ENCODE measurements around the gene INO80C.

DNA sequence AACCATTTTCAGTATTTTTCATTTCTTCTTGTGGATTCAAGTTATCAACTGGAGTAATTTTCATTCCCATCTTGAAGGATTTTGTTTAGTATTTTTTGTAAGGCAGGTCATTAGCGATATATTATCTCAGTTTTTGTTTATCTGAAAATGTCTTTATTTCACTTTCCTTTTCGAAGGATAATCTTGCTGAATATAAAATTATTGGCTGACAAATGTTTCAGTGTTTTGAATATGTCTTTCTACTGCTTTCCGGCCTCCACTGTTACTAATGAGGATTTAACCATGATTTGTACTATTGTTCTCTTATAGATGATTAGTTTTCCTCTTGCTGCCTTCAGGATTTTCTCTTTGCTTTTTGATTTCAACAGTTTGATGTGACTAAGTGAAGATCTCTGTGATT is 62.4 kb downstream of the INO80C start:
- no peak for TF ChIP-seq POLR2A (IDR thresholded peaks at IDR 0.05; ENCODE audit: low read length)
- no peak for TF ChIP-seq GATA1 (IDR thresholded peaks at IDR 0.05; ENCODE audit: low read depth, low read length)
